Tibial artery (tissue), 4 donors: ENCODE results near the gene ASAP2.

Source experiments
- DNase-seq, 2 donors: peaks; one replicate each; pipeline ENCODE4 v3.0.0-alpha.2; 2019
- H3K27ac ChIP-seq, 2 donors: fragments of 200-600 bp; sonication (generic) in 1 of 2; 1 replicate in 1 of 2; 2 replicates in 1 of 2; pipeline ENCODE4 v1.5.1; 2018 to 2019; ENCODE audit warnings: mild to moderate bottlenecking in 1 of 2
- H3K27me3 ChIP-seq, 2 donors: fragments of 200-600 bp; sonication (generic) in 1 of 2; one replicate each; pipeline versions ENCODE4 v1.5.1 to v1.6.0; 2016 to 2019
- H3K36me3 ChIP-seq, 3 donors: fragments of 200-600 bp; sonication (generic) in 2 of 3; one replicate each; pipeline ENCODE4 v1.5.1; 2016 to 2019; ENCODE audit warnings: mild to moderate bottlenecking in 2 of 3
- H3K4me1 ChIP-seq, 4 donors: fragments of 200-600 bp; sonication (generic) in 2 of 4; 1 replicate in 3 of 4; 2 replicates in 1 of 4; pipeline ENCODE4 v1.5.1; 2016 to 2019
- H3K4me3 ChIP-seq, 2 donors: fragments of 200-600 bp; sonication (generic) in 1 of 2; 1 replicate in 1 of 2; 2 replicates in 1 of 2; pipeline ENCODE4 v1.5.1; 2018 to 2019; ENCODE audit warnings: mild to moderate bottlenecking in 2 of 2
- H3K9me3 ChIP-seq, 3 donors: fragments of 200-600 bp; sonication (generic) in 1 of 3; one replicate each; pipeline ENCODE4 v1.5.1; 2016 to 2019
- intact Hi-C: fragments of 100-400 bp; cut with DNase I; formaldehyde crosslinking; loops from one replicate; pipeline ENCODE4 v1.15.0; 2023; ENCODE audit warnings: low total_unique reads
- TF ChIP-seq, protein P1 (sequence below), 2 experiments: fragments of 200-600 bp in 1 of 2; fragments of 450-650 bp in 1 of 2; IDR thresholded peaks; one replicate each; pipeline ENCODE4 v1.5.1; 2017 to 2019; ENCODE audit warnings: antibody characterized with exemption in 2 of 2, mild to moderate bottlenecking in 1 of 2, moderate library complexity in 1 of 2

ASAP2 gene

DNA sequence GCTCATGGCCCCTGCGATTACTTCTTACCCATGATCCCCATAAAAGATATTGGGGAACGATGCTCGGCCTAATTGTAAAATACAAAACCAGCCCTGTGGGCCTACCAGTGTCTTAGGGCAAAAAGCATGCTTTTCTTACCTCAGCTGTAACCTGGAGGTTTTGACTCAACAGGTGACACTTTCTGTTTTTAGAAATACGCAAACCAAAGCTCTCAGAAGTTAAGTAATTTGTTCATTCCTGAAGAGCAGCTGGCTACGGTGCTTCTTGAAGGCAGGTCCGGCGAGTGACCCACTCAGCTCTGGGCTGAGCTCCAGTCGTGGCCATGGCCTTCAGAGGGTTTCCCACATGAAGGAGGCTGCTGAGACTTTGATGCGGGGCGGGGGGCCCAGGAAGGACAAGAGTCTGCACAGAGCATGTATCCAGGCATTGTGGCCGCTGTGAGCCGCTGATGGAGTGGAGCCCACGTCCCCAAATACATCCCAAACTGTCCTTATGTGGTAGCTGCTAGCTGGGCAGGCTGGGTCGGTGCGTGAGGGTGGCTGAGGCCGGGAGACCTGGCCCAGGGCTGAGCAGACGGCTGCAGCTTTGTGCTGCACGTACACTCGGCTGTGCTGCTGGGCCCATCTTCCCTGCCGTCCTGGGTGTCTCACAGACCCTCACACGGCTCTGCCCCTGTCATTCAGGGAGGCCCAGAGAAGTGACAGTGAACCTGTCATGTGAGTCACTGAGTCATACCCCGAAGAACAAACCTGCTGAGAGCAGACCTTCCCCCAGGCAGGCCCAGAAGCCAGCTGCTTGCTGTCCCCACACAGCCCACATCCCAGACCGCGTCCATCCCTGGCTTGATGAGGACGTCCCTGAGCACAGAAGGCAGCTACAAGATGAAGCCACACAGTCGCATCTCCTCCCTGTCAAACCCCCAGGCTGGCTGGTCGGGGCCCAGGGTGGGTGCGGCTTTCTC lies 182.6 kb downstream of the ASAP2 start:
- TF ChIP-seq, protein P1, sequence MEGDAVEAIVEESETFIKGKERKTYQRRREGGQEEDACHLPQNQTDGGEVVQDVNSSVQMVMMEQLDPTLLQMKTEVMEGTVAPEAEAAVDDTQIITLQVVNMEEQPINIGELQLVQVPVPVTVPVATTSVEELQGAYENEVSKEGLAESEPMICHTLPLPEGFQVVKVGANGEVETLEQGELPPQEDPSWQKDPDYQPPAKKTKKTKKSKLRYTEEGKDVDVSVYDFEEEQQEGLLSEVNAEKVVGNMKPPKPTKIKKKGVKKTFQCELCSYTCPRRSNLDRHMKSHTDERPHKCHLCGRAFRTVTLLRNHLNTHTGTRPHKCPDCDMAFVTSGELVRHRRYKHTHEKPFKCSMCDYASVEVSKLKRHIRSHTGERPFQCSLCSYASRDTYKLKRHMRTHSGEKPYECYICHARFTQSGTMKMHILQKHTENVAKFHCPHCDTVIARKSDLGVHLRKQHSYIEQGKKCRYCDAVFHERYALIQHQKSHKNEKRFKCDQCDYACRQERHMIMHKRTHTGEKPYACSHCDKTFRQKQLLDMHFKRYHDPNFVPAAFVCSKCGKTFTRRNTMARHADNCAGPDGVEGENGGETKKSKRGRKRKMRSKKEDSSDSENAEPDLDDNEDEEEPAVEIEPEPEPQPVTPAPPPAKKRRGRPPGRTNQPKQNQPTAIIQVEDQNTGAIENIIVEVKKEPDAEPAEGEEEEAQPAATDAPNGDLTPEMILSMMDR (IDR thresholded peaks at IDR 0.05) = no peak
- Histone ChIP-seq H3K4me3 (no peak overlapping the region), H3K36me3 (peaks cover 27 to 83% (median 71%) of the 10 kb centered on the region in 3 donors), H3K27me3 (no peaks in the 10 kb centered on the region), H3K4me1 (no peaks in the 10 kb centered on the region), H3K27ac (no peak overlapping the region), H3K9me3 (no peaks in the 10 kb centered on the region)
- DNase-seq = peak in 1 of 2 donors; percentile 62
- intact Hi-C loops = no loop called here

DNA sequence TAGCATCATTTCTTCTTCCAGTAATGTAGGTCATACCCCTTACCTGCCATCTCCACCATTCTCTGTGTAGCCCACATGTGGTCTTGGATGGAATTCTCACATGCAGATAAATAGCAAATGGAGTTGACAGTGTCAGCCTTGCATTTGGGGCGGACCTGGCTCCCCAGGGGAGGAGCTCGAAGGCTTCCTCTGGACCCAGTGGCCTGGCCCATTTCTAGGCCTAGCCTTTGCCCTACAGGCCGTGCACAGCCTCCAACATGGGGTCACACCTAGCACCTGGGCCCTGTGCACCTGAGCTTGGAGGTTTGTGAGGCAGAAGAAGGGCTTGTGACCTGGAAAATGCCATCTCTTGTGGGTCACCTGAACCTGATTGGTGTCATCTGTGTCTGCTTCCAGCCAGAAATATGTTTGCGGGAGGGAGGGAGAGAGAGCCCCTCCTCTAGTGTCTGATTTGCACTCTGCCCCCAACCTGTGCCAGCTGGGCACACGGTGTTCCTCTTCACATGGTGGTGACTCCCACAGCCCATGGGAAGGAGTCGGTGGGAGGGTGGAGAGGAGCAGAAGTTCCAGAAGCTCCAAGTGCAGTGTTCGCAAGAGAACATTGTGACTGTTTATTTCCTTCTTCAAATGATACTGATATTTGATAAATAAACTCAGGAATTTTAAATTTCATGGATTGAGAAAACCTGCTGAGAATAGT lies 183.7 kb downstream of the ASAP2 start:
- no peak overlapping the region for H3K4me3 ChIP-seq
- H3K27me3 ChIP-seq = no peaks in the 10 kb centered on the region
- TF ChIP-seq, protein P1 (IDR thresholded peaks at IDR 0.05) = no peak
- H3K27ac ChIP-seq = no peak overlapping the region
- H3K4me1 ChIP-seq = no peaks in the 10 kb centered on the region
- peaks cover 37 to 83% (median 71%) of the 10 kb centered on the region in 3 donors for H3K36me3 ChIP-seq
- peak in 1 of 2 donors; percentile 41 for DNase-seq
- intact Hi-C loops = no loop called here
- no peaks in the 10 kb centered on the region for H3K9me3 ChIP-seq

DNA sequence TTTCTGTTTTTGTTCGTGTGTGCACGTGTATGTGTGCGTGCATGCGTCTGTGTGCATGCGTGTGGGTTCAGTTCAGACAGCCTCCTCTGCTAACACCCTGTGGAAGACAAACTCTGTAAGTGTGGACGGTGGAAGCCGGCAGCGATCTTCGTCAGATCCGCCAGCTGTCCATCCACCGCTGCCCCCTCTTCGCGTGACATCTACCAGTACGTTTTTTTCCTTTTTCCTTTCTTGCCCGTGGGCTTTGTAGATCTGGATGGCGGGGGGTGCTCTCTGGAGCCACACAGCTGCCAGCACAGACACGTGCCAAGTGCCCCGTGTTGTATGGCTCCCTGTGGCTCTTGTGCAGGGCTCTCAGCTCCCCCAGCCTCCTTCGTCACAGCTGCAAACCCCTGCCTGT lies 184.4 kb downstream of the ASAP2 start:
- no peaks in the 10 kb centered on the region for H3K4me1 ChIP-seq
- no peaks in the 10 kb centered on the region for H3K27me3 ChIP-seq
- H3K36me3 ChIP-seq = peaks cover 39 to 80% (median 68%) of the 10 kb centered on the region in 3 donors
- no peak overlapping the region for H3K4me3 ChIP-seq
- TF ChIP-seq, protein P1 (IDR thresholded peaks at IDR 0.05) = no peak
- intact Hi-C loops = no loop called here
- no peaks in the 10 kb centered on the region for H3K9me3 ChIP-seq
- no peak overlapping the region for H3K27ac ChIP-seq
- peak in 1 of 2 donors; percentile 37 for DNase-seq

DNA sequence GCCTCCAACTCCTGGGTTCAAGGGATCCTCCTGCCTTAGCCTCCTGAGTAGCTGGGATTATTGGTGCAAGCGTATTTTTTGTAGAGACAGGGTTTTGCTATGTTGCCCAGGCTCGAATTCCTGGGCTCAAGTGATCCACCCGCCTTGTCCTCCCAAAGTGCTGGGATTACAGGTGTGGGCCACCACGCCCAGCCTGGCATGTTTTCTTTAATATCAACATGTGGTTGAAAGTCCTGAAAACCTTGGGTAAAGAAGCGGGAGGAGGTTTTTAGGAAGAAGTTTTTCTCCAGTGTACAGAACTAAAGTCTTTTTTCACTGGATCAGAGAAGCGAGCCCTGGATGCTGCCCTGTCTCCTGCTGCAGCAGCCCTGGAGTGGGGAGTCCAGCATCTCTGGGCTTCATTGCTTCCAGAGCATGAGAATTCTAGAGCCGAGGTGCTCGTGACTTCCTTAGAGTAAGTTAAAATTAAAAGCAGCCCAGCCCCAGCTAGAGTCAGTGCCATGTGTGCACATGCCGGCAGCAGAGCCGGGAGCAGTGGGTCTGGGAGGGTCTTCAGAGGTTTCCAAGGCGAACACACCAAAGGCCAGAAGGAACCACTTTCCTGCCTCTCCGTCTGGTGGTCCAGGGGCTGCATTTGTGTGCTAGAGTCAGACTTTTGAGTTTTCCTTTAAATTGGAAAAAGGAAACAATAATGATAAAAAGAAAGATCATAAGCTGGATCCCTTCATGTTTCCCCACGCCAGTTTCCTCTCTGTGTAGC lies 185.5 kb downstream of the ASAP2 start:
- Histone ChIP-seq H3K36me3 (peaks cover 46 to 82% (median 73%) of the 10 kb centered on the region in 3 donors), H3K27me3 (no peaks in the 10 kb centered on the region), H3K9me3 (no peaks in the 10 kb centered on the region), H3K4me3 (no peak overlapping the region), H3K27ac (peak overlapping the region; percentile 44 to 51), H3K4me1 (no peaks in the 10 kb centered on the region)
- TF ChIP-seq, protein P1 (IDR thresholded peaks at IDR 0.05) = no peak
- intact Hi-C loops = no loop called here
- DNase-seq = peak in 1 of 2 donors; percentile 53
